GM18520 (cell line): ENCODE measurements around the gene SPHK2.

Experiments
- ATAC-seq: cut with Tn5 transposase; IDR thresholded peaks from one replicate; pipeline ENCODE4 v1.9.1; 2021; ENCODE audit not compliant: unreplicated experiment

SPHK2 gene

DNA sequence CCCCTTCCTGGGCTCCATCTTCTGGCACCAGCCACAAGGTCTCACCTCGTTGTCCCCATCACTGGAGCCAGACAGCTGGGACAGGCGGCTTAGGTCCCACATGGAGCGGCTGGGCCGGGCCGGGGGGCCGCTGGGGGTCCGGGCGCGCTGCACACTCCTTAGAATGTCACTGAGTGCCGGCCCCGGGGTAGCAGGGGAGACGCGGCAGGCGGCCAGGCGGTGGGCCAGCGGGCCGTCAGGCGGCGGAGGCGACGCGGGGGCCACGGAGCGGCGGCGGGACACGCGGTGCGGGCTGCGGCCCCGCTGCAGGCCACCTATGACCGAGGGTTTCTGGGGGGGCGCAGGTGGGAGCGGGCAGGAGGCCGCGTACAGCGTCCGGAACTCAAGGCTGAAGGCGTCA is 15.9 kb upstream of the SPHK2 start:
- no peak for ATAC-seq

DNA sequence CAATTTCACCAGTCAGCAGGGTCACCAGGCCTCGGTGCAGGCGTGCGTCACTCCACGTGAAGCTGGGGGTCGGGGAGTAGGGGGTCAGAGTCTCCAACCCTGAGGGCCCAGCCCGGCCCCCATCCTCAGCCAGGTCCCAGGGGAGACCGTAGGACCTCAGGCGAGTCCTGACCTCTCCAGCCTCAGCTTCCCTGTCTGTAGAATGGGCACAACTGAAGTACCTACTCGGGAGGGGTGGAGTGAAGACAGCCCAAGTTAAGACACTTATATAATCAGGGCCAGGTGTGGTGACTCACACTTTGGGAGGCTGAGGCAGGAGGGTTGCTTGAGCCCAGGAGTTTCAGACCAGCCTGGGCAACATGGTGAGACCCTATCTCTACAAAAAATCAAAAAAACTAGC is 15.5 kb upstream of the SPHK2 start:
- ATAC-seq, result no peak

DNA sequence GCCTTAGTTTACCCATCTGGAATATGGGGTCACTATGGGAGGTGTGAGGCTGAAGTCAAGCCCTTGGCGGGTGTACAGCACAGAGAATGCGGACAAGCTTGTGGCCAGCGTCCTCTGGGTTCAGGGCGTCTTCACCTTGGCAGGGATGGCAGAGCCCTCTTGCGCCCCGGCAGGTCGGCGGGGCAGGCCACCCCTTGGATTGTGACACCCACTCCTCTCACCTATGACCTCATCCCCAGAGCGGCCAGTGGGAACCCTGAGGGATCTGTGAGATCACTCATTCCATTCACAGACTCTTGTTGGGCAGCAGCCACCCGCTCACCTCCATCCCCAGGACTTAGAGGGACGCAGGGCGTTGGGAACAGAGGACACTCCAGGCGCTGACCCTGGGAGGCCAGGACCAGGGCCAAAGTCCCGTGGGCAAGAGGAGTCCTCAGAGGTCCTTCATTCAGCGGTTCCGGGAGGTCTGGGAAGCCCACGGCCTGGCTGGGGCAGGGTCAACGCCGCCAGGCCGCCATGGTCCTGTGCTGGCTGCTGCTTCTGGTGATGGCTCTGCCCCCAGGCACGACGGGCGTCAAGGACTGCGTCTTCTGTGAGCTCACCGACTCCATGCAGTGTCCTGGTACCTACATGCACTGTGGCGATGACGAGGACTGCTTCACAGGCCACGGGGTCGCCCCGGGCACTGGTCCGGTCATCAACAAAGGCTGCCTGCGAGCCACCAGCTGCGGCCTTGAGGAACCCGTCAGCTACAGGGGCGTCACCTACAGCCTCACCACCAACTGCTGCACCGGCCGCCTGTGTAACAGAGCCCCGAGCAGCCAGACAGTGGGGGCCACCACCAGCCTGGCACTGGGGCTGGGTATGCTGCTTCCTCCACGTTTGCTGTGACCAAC is 12.6 kb upstream of the SPHK2 start, which contains the start of gene SPACA4:
TSS of gene SPACA4 (plus strand) at position 280 of the 896 bp plus-strand sequence. CDS start at position 517, 237 bp downstream.
- no peak for ATAC-seq

DNA sequence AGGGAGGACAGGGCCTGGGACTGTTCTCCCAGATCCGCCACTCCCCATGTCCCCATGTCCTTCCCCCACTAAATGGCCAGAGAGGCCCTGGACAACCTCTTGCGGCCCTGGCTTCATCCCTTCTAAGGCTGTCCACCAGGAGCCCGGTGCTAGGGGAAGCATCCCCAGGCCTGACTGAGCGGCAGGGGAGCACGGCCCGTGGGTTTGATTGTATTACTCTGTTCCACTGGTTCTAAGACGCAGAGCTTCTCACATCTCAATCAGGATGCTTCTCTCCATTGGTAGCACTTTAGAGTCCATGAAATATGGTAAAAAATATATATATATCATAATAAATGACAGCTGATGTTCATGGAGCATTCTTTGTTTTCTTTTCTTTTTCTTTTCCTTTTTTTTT is 11.9 kb upstream of the SPHK2 start:
- no peak for ATAC-seq

DNA sequence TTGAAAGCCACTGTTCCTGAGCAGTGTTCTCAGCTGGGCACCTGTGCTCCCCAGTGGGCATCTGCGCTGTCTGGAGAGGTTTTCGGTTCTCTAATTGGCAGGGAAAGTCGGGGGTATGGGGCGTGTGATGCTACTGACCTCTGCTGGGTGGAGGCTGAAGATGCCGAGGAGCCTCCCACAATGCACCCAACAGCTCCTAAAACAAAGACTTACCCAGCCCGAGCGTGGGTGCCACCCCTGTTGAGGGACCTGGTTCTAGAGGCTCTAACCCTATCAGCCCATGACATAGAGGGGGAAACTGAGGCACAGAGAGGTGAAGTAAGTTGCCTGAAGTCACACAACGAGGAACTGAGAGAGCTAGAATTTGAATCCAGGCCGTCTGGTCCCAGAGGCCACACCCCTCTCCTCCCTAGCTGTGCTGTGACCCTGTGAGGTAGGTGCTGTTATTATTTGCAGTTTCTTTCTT is 10.5 kb upstream of the SPHK2 start:
- ATAC-seq, result no peak

DNA sequence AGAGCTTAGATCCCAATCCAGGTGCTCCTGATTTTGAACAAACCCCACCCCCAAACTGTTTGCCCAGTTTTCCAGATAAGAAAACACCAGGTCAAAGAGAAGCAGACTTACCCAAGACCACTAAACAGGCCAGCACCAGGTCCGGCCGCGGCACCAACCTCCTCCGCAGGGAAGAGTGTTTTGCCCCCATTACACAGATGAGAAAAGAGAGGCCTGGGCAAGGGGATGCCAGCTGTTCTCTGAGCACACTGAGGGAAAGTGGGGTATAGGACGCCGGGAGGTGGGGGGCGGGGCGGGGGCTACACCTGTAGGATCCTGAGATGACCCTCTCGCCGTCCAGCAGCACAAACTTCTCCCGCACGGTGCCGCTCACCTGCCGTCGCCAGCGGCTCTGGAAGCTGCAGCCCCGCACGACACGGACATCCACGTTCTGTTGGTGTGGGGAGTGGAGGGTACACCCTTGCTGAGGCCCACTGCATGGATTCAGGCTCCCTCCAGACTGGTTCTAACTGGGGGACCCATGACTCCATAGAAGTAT is 9.7 kb upstream of the SPHK2 start:
- ATAC-seq, result no peak

DNA sequence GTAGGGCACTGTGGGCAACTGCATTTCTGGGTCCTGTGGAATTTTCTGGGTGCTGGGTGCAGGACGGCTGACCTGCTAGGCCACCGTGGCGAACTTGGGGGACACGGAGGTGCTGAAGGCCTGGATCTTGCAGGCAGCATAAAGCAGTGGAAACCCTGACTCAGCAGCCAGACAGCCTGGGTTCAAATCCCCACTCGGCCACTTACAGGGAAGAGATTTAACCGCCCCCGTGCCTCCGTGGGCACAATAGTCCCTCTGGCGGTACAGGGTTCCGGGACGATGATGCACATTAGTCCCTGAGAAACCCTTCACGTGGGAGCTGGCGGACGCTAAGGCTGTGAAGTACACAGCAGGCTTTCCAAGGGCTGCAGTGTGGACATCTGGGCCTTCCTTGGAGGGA is 7.4 kb upstream of the SPHK2 start:
- no peak for ATAC-seq

DNA sequence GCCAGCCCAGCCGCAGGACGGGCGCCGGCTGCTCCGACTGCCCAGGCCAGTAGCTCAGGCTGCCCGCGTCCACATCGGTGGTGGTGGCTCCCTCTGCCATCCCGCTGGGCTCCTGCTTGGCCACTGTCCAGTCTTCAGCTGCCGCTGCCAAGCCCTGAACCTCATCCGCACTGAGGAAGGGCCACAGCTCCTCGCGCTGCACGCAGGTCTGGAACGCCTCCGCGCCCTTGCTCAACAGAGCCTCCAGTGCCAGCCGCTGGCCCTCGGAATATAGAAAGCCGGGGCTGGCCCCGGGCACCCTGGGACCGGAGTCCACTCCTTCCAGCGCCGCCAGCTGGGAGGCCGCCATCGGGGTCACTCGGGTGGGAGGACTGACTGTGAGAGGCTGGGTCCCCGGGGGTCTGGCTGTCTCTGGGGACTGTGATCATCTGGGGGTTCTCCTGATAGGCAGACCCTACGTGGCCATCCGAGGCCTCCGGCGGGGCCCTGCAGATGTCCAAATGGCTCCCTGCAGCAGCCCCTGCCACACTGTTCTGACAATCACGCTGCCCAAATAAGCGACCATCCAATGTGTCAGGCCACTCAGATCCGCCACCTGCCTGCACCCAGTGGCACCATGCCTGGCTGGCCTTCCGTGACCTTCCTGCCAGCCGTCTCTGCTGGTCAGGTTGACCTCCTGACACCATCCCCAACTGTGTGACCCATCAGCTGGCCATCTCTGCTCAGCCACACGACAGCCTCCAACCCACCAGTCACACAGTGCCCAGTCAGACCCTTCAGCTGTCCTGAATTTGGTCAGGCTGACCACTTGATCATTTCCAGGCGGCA is 6.1 kb upstream of the SPHK2 start:
- no peak for ATAC-seq

DNA sequence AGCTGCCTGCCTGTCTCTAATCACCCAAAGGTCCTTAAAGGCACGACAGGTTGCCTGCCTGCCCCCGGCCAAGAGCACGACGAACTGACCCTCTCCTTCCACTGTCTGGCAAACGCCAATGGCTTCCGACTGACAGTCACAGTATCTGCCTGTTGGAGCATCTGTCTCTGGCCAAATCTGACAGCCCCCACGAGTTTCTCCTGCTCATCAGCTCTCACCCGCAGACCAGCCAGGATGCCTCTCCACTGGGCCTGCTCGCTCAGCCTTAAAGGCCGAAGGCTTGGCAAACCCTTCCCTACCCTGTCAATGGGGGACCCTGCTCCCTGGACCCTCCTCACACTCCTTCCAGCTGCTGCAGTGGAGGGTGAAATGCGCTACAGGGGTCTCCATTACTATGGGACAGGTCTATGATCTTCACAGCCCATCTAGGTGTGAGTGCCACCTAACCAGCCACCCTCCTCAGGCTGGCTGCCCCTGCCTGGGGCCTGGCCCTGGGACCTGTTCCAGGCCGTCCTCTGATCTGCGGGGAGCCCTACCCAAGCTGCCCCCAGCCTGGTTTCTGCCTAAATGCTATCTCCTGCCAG is 5.4 kb upstream of the SPHK2 start:
- ATAC-seq, result no peak

DNA sequence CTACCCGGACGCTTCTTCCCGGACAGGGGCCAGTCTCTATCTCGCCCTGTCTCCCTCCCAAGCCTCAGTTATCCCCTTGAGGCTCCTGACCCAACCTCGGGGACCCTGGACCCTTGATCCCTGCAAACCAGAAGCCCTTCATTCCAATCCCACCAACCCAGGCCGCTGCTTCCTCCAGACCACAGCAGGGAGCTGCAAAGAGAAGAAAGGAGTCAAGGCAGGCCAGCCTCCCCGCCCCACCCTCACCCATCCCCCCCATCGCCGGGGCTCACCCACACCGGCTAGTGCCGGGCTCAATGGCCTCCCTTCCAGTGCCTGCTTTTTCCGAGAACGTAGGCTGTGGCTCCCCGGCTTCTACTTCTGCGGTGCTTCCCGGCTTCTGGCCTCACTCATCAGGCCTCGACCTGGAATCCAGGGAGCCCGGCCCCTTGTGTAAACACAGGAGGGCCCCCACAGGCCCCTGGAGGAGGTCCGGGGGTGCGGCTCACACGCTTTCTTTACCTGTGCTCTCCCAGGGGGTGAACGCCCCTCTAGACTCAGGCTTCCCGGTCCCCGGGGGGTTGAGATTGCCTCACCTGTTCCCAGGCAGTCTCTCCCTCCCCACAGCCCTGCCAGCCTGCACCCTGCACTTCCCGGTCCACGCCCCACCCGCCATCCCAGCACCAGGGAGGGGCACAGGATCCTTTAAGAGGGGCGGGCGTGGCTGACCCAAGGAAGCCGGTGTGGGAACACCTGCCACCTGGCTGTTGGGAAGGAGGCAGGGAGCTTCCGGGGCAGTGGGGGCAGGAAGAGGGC is 4.7 kb upstream of the SPHK2 start, which contains the start of gene FAM83E:
TSS of gene FAM83E (minus strand) at position 641 of the 795 bp plus-strand sequence. CDS start 1,704 bp downstream, outside the sequence.
- no peak for ATAC-seq

DNA sequence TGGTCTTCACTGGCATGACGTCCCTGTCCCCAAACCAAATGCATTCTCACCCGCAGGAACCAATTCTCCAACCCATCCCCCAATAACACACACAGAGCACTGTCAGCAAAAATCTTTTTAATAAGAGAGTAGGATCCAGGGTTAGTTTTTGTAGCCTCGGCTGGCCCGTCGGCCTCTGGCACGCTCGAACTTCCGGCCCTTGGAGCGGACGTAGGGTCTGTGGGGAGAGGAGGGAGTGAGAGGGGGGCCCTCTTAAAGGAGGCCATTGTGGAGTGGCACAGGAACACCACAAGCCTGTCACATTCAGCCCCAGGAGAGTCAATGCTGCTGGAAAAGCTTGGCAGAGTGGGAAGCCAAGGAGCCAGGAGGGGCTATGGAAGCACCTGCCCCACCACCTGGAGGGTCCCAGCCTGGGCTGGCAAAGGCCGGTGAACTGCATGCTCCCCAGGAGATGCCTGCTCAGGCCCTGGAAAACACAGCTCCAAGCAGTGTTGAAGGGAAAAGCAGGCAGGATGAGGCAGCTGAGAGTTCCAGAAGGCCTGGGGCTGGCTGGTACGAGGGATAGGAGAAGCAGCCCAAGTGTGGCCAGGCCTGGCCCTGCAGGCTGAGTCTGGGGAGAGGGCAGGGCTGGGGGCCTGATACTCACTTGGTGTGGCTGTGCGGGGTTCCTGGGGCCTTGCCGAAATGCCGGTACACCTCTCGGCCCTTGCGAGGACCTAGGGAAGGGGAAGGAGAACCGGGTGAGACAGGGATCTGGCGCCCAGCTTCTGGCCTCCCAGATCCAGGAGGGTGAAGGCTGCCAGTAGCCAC is 3.9 kb upstream of the SPHK2 start:
- ATAC-seq, result no peak

DNA sequence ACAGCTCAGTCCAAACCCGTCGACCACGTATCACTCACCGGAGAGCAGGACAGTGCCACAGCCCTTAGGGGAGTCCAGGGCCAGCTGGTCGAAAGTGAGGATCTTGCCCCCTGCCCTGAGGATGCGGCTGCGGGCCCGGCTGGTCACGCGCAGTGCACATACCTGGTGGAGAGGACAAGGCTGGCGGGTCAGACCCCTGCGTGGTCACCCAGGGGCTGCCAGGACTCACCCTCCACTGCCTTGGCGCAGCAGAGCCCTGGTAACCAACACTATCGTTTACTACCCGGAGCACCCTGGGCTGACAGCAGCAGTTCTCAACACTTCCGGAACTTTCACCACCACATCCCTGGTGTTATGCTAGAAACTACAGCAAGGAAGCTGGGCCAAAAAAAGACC is 3.3 kb upstream of the SPHK2 start:
- no peak for ATAC-seq

DNA sequence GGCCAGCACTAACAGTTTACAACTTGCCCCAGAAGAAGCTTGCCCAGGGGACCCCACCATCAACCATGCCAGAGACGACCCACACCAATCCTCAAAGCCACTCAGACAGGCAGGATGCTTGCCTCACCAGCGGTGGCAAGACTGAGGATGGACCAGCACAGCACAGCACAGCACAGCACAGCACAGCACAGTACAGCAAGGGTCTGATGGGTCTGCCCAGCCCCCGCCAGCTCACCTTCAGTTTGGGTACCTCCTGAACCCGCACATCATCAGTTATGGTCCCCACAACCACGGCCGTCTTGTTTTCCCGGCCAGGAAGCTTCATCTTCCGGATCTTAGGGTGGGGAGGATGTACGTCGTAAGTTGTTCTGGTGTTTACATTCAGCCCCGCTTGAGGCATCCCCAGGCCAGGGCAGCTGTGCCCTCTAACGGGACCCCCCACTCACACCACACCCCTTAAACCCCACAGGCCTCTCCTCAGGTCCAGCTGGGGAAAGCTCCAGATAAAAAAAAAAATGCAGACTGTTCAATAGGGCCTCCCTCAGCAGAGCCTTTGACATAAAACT is 2.7 kb upstream of the SPHK2 start:
- ATAC-seq, result no peak

DNA sequence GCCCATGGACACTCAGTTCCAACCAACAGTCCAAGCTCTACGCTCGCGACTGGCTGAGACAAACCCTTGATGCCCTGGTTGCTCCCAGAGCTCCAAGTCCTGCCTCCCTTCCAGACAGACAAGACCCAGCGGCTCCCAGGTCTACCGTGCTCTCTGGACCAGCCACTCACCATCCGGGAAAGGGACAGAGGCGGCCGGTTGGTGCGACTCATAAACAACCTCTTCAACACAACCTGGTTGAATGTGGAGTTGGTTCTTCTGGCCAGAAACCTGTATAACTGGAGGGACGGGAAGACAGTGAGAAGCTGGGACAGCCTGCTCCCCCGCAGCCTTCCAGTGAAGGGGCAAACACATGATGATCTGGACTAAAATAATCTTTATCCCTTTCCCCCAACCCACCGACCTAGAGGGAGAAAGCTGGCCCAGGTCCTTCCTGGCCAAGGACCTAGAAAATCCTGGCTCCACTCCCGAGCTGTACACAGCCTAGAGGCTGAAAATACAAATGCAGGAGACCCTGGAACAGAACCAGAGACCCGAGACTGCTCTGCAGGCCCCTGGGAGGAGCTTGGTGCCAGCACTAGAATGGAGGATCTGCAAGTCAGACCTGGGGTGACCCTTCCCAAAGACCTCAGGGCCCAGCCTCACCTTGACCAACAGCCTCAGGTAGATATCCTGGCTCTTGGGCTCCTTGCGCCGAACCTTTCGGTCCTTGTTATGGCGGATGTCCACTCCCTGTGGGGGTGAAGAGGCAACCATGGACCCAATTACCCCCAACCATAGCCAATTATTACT is 2.0 kb upstream of the SPHK2 start:
- no peak for ATAC-seq

DNA sequence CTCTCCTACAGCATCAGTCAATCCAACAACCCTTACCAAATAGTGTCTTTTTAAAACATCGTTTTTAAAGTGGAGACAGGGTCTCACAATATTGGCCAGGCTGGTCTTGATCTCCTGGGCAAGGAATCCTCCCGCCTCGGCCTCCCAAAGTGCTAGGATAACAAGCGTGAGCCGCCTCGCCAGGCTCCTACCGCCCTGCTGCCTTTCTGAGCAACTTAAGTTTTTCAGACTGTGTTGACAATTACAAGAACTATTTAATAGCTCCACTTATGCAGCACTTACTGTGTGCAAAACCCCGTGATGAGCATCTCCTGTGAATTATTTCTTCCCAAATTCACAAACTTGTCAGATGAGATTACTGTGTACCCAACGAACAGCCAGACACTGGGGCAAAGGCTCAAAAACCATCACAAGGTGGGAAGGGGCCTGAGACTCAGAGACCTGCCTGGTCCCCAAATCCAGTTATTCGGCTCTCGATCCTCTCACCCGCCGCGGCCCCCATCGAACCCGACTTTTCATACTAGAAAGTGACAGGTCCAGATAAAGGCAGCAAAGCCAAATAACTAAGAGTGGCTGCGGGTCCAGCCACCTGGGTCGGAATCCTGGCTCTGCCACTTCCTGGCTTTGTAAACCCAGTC is 909 bp upstream of the SPHK2 start:
- ATAC-seq, result no peak

DNA sequence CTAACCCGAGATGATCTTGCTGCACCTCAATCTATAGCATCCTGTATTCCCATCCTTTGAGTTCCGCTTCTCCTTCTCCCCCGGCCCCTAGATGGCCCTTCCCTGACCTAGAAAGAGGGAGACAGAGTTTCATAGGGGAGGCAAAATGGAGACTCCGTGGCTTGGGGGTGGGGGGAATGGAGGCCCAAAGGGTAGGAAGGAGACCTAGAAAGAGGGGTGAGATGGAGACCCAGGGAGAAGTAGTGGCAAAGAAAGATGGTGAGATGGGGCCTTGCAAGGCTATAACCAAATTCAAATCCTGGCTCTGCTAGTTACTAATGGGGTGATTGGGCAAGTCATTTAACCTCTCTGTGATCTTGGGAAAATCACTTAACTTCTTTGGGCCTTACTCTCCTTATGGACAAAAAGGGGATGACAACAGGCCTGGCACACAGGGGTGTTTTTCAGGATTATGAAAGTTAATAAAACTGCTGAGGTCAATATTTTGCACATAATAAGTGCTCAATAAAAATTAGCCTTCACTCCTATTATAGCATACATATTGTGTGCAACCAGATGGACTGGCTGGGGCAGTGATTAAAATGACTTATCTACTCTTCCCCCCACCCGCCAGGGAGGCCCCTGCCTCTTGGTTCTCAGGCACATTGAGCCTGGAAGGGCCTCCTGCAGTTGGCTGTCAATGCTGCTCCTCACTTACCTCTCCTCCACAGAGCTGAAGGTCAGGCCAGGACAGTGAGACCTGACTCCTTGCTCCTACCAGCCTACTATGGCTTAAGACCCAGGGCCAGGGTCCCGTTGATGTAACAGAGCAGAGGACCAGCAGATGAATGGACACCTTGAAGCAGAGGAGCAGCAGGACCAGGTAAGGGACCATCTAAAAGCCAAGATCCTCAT is 633 bp downstream of the SPHK2 start:
- ATAC-seq, result no peak

DNA sequence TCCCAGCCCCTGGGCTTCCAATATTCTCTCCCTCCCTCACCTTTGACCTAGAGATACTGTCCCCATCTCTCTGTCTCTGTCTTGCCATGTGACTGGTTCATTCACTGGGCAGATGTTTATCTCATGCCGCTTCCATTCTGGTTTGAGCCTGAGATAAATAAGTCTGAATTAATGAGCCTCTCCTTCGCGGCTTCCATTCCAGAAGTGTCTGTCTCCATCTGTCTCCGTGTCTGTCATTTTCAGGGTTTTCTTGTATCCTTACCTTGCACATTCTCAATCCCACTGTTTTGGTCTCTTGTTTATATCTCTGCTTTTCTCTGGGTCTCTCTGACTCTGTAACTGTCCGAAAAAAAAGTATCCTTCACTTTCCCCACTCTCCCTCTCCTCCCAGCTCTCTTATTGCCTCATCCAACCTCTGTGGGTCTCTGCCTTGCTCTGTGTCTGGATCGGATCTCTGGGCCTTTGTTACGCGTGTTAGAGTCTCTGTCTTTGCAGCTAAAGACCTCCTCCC is 4.3 kb downstream of the SPHK2 start:
- no peak for ATAC-seq
